T-helper 17 cell (primary cell): Measurements from ENCODE around the gene PLSCR1. TPM values are rescaled to one million over a fixed set of nuclear protein-coding genes. Genes with fewer than 3 reads are reported as not detected.

ENCODE experiments used
- ATAC-seq: fragments of 150-1000 bp; cut with Tn5 transposase; 2 replicates; pipeline ENCODE4 v1.10.0; 2021; ENCODE audit warnings: mild to moderate bottlenecking, moderate library complexity
- DNase-seq, 3 donors: peaks; one replicate each; pipeline versions ENCODE4 v3.0.0 to v3.0.0-alpha.2; 2020 to 2021
- H3K9me3 ChIP-seq: one replicate; pipeline ENCODE4 v1.7.0; 2013; ENCODE audit warnings: low read length, mild to moderate bottlenecking; ENCODE audit not compliant: control insufficient read depth, poor library complexity, severe bottlenecking
- H3K27ac Mint-ChIP-seq: one replicate; pipeline ENCODE4 v1.8.0; 2022; ENCODE audit warnings: mild to moderate bottlenecking, moderate library complexity, mixed read lengths
- H3K27me3 Mint-ChIP-seq: one replicate; pipeline ENCODE4 v1.8.0; 2022; ENCODE audit warnings: mixed read lengths
- H3K36me3 Mint-ChIP-seq: one replicate; pipeline ENCODE4 v1.8.0; 2022; ENCODE audit warnings: low read depth, mixed read lengths
- H3K4me1 Mint-ChIP-seq: one replicate; pipeline ENCODE4 v1.8.0; 2022; ENCODE audit warnings: mild to moderate bottlenecking, mixed read lengths
- H3K4me3 Mint-ChIP-seq: one replicate; pipeline ENCODE4 v1.8.0; 2022; ENCODE audit warnings: mild to moderate bottlenecking, moderate library complexity, mixed read lengths
- total RNA-seq, 4 donors: library from RNA in 2 of 4; stranded (reverse) in 2 of 4; gene quantifications; one replicate each; pipeline ENCODE4 v1.2.3 and lab custom pipeline; 2022 to 2026

The PLSCR1 gene
- total RNA-seq (10 to 100 TPM; 14.8 TPM), total RNA-seq (lab: John Stamatoyannopoulos, UW) (6.5 to 8.5 reads per million in 2 donors)

- DNase-seq: peak; percentile 29 to 47 (median 35)
- Mint-ChIP-seq H3K36me3 (no peaks in the 10 kb centered on the region), H3K27me3 (no peaks in the 10 kb centered on the region), H3K4me1 (peaks cover 43% of the 10 kb centered on the region), H3K4me3 (peak within 1 kb of the TSS; percentile 94), H3K27ac (peak within 1 kb of the TSS; percentile 94)
- no peaks in the 10 kb centered on the region for H3K9me3 ChIP-seq
- ATAC-seq: peak; percentile 81
Observed at GRCh38 chr3:146544002-146544928, at the start of gene PLSCR1. PLSCR1 (minus strand) TSS chr3:146544607; CDS start chr3:146536552, 8,055 bp downstream.

GRCh38 chr3:146593776-146594175 lies 49.4 kb upstream of the PLSCR1 start:
- H3K36me3 Mint-ChIP-seq: no peaks in the 10 kb centered on the region
- ATAC-seq (no peak), DNase-seq (no peak)
- no peak overlapping the region for H3K27ac Mint-ChIP-seq
- H3K9me3 ChIP-seq: no peaks in the 10 kb centered on the region
- H3K4me3 Mint-ChIP-seq: no peak overlapping the region
- peaks cover 9% of the 10 kb centered on the region for H3K27me3 Mint-ChIP-seq
- no peaks in the 10 kb centered on the region for H3K4me1 Mint-ChIP-seq

- no peak overlapping the region for H3K27ac Mint-ChIP-seq
- peaks cover 2% of the 10 kb centered on the region for H3K36me3 Mint-ChIP-seq
- DNase-seq (no peak), ATAC-seq (no peak)
- no peak overlapping the region for H3K4me3 Mint-ChIP-seq
- peaks cover 24% of the 10 kb centered on the region for H3K27me3 Mint-ChIP-seq
- H3K4me1 Mint-ChIP-seq: peaks cover 4% of the 10 kb centered on the region
- no peaks in the 10 kb centered on the region for H3K9me3 ChIP-seq
Observed at GRCh38 chr3:146590521-146590920, 46.1 kb upstream of the PLSCR1 start.

DNA sequence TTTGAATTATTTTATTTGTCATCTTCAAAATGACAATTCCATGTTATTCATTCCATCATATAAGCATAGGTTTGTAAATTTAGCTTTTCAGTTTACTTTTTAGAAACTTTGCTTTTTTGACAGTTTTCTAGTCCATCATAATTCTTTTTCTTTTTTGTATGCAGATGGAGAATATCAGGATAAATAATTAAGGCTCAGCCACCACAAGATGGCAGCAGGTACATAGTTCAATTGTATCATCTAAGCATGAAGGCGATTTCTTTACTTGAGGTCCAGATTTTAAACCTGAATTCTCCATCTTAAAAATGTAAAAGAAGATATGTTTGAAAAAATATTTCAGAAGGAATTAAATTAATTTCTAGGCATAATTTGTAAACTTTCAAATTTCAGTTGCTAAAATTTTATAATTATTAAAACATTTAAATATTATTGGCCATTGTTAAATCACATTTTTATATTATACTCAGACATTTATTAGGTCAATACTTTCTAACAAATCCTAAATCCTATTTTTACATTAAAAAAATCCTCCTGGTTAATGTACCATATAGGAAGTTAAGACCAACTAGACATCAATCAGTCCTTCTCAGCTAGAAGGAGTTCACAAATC lies 45.6 kb upstream of the PLSCR1 start:
- ATAC-seq (no peak), DNase-seq (no peak)
- Mint-ChIP-seq H3K4me3 (no peak overlapping the region), H3K27me3 (peaks cover 24% of the 10 kb centered on the region), H3K36me3 (peaks cover 2% of the 10 kb centered on the region), H3K4me1 (peaks cover 4% of the 10 kb centered on the region), H3K27ac (no peak overlapping the region)
- no peaks in the 10 kb centered on the region for H3K9me3 ChIP-seq

GRCh38 chr3:146585156-146585555 lies 40.7 kb upstream of the PLSCR1 start:
- ATAC-seq (no peak), DNase-seq (no peak)
- no peak overlapping the region for H3K27ac Mint-ChIP-seq
- H3K36me3 Mint-ChIP-seq: peaks cover 2% of the 10 kb centered on the region
- peaks cover 4% of the 10 kb centered on the region for H3K4me1 Mint-ChIP-seq
- peaks cover 4% of the 10 kb centered on the region for H3K9me3 ChIP-seq
- H3K4me3 Mint-ChIP-seq: no peak overlapping the region
- H3K27me3 Mint-ChIP-seq: peaks cover 28% of the 10 kb centered on the region

DNA sequence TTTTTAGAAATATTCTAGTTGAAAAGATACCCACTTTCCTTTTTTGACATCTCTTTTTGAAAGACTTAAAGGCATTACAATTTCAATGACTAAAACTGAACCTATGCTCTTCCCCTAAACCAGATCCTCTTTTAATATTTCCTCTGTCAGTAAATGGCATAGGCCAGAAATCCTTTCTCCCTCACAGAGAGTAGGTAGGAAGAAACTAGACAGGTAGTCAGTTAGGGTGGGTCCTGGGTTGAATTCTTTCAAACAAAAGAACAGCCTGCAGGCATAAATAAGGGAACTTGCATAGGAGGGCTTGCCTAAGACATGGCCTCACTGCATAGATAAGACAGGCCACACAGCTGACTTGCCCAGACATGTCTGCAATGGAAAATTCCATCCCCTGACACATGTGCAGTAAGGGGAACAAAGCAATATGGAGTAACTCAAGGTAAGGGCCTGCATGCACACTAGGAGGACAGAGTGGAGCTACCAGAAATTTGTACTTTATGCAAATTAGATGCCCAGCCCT lies 37.6 kb upstream of the PLSCR1 start:
- no peaks in the 10 kb centered on the region for H3K4me1 Mint-ChIP-seq
- H3K4me3 Mint-ChIP-seq: no peak overlapping the region
- no peaks in the 10 kb centered on the region for H3K36me3 Mint-ChIP-seq
- H3K27ac Mint-ChIP-seq: no peak overlapping the region
- peaks cover 16% of the 10 kb centered on the region for H3K27me3 Mint-ChIP-seq
- no peak for DNase-seq
- peaks cover 4% of the 10 kb centered on the region for H3K9me3 ChIP-seq
- ATAC-seq: no peak

DNA sequence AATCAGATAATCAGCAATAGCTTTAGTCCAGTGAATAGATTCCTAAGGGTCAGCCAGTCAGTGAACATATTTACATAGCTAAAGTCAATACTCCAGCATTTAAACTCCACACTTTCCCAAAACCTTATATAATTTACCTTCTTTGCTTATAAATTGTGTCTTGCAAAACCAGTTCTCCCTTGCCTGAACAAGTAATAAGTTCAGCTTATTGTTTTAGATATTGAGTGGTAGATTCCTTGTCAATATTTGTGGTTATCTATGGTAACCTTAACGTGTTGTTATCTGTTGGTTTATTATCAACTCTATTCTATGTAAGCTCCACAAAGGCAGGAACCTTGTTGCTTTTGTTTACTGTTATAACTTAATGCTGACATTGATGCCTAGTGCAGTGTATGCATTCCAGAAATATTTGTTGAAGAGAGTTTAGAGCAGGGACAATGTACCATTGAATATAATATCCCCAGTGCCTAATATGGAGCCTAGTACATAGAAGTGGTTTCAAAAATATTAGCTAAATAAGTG lies 36.7 kb upstream of the PLSCR1 start:
- Mint-ChIP-seq H3K4me1 (no peaks in the 10 kb centered on the region), H3K27ac (no peak overlapping the region), H3K27me3 (peaks cover 10% of the 10 kb centered on the region), H3K36me3 (no peaks in the 10 kb centered on the region), H3K4me3 (no peak overlapping the region)
- H3K9me3 ChIP-seq: peaks cover 4% of the 10 kb centered on the region
- ATAC-seq: no peak
- no peak for DNase-seq

DNA sequence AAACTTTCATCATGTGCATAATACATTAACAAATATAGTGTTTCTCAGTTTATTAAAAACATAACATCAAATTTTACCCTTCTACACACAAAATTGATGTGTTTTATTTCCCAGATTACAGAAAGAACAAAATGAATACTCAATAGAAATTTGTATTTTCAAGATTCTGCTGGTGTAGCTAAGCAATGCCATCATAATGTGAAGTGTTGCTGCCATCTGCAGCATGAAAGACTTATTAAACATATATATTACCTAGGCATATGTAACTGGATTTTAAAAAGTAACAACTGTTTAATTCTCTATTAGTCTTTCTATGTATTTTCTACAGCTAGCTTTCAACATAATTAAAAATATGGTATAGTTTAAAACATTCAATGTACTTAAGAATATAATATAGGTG lies 33.3 kb upstream of the PLSCR1 start:
- H3K4me1 Mint-ChIP-seq: no peaks in the 10 kb centered on the region
- DNase-seq: no peak
- H3K4me3 Mint-ChIP-seq: no peak overlapping the region
- H3K27me3 Mint-ChIP-seq: no peaks in the 10 kb centered on the region
- H3K36me3 Mint-ChIP-seq: no peaks in the 10 kb centered on the region
- ATAC-seq: peak; percentile 50
- no peak overlapping the region for H3K27ac Mint-ChIP-seq
- H3K9me3 ChIP-seq: peaks cover under 1% of the 10 kb centered on the region

- Mint-ChIP-seq H3K27ac (no peak overlapping the region), H3K4me3 (no peak overlapping the region), H3K36me3 (no peaks in the 10 kb centered on the region), H3K4me1 (no peaks in the 10 kb centered on the region), H3K27me3 (peaks cover 9% of the 10 kb centered on the region)
- DNase-seq (no peak), ATAC-seq (no peak)
- no peaks in the 10 kb centered on the region for H3K9me3 ChIP-seq
Observed at GRCh38 chr3:146575636-146576035, 31.2 kb upstream of the PLSCR1 start.

DNA sequence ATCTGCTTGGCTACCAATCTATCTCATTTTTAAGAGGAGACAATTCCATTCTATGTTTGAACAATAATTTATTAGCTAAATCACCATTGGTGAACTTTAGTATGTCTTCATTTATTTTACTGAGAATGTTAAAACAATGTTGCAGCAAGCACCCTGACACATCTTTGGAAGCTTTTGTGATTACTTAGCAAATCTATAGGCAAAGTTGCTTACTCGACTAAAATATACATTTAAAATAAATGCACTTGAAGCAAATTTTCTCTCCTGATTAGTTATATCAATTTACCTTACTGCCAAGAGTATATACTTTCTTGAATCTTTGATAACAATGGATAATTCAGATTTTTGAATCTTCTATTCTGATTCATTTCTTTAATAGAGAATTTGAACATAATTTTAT lies 29.8 kb upstream of the PLSCR1 start:
- Mint-ChIP-seq H3K4me3 (no peak overlapping the region), H3K36me3 (no peaks in the 10 kb centered on the region), H3K27ac (no peak overlapping the region), H3K27me3 (peaks cover 9% of the 10 kb centered on the region), H3K4me1 (no peaks in the 10 kb centered on the region)
- ATAC-seq (no peak), DNase-seq (no peak)
- H3K9me3 ChIP-seq: no peaks in the 10 kb centered on the region

- DNase-seq (no peak), ATAC-seq (no peak)
- no peak overlapping the region for H3K27ac Mint-ChIP-seq
- no peaks in the 10 kb centered on the region for H3K9me3 ChIP-seq
- no peaks in the 10 kb centered on the region for H3K36me3 Mint-ChIP-seq
- no peak overlapping the region for H3K4me3 Mint-ChIP-seq
- no peaks in the 10 kb centered on the region for H3K4me1 Mint-ChIP-seq
- H3K27me3 Mint-ChIP-seq: peaks cover 9% of the 10 kb centered on the region
Observed at GRCh38 chr3:146569314-146569713, 24.9 kb upstream of the PLSCR1 start.

GRCh38 chr3:146566138-146566537 lies 21.7 kb upstream of the PLSCR1 start:
- ATAC-seq: no peak
- H3K27me3 Mint-ChIP-seq: peaks cover 5% of the 10 kb centered on the region
- no peak overlapping the region for H3K27ac Mint-ChIP-seq
- peaks cover 6% of the 10 kb centered on the region for H3K36me3 Mint-ChIP-seq
- no peaks in the 10 kb centered on the region for H3K9me3 ChIP-seq
- no peak overlapping the region for H3K4me3 Mint-ChIP-seq
- no peak for DNase-seq
- H3K4me1 Mint-ChIP-seq: no peaks in the 10 kb centered on the region

GRCh38 chr3:146561879-146562278 lies 17.5 kb upstream of the PLSCR1 start:
- Mint-ChIP-seq H3K27me3 (no peaks in the 10 kb centered on the region), H3K4me3 (no peak overlapping the region), H3K36me3 (peaks cover 6% of the 10 kb centered on the region), H3K27ac (no peak overlapping the region), H3K4me1 (no peaks in the 10 kb centered on the region)
- DNase-seq (no peak), ATAC-seq (no peak)
- no peaks in the 10 kb centered on the region for H3K9me3 ChIP-seq
